HEK293T (cell line): ENCODE results near the gene TBC1D1.

Experiments
- ARNT ChIP-seq: fragments of 450-650 bp; IDR thresholded peaks from 2 replicates; pipeline ENCODE4 v1.6.1; 2017; ENCODE audit warnings: mild to moderate bottlenecking
- BHLHE40 ChIP-seq: fragments of 450-650 bp; IDR thresholded peaks from 2 replicates; pipeline ENCODE4 v1.6.1; 2016; ENCODE audit warnings: mild to moderate bottlenecking, moderate library complexity, borderline replicate concordance
- CTBP1 ChIP-seq: fragments of 450-650 bp; IDR thresholded peaks from 2 replicates; pipeline ENCODE4 v1.6.1; 2016; ENCODE audit warnings: borderline replicate concordance
- ELF4 ChIP-seq: fragments of 450-650 bp; IDR thresholded peaks from 2 replicates; pipeline ENCODE4 v1.6.1; 2017; ENCODE audit warnings: antibody characterized with exemption
- FOXK2 ChIP-seq: fragments of 450-650 bp; IDR thresholded peaks from 2 replicates; pipeline ENCODE4 v1.6.1; 2016; ENCODE audit warnings: mild to moderate bottlenecking
- FOXM1 ChIP-seq: fragments of 450-650 bp; IDR thresholded peaks from 2 replicates; pipeline ENCODE4 v1.6.1; 2017; ENCODE audit warnings: mild to moderate bottlenecking, borderline replicate concordance
- HDGF ChIP-seq: fragments of 450-650 bp; IDR thresholded peaks from 2 replicates; pipeline ENCODE4 v1.6.1; 2017; ENCODE audit warnings: antibody characterized with exemption, borderline replicate concordance
- L3MBTL2 ChIP-seq: fragments of 450-650 bp; conservative IDR thresholded peaks from 2 replicates; pipeline ENCODE4 v1.6.1; 2016; ENCODE audit warnings: mild to moderate bottlenecking
- NFRKB ChIP-seq: fragments of 450-650 bp; IDR thresholded peaks from 2 replicates; pipeline ENCODE4 v1.6.1; 2016; ENCODE audit warnings: mild to moderate bottlenecking, moderate library complexity
- SP1 ChIP-seq: fragments of 450-650 bp; IDR thresholded peaks from 2 replicates; pipeline ENCODE4 v1.6.1; 2017
- SUZ12 ChIP-seq: fragments of 450-650 bp; IDR thresholded peaks from 2 replicates; pipeline ENCODE4 v1.6.1; 2016; ENCODE audit warnings: mild to moderate bottlenecking

DNA sequence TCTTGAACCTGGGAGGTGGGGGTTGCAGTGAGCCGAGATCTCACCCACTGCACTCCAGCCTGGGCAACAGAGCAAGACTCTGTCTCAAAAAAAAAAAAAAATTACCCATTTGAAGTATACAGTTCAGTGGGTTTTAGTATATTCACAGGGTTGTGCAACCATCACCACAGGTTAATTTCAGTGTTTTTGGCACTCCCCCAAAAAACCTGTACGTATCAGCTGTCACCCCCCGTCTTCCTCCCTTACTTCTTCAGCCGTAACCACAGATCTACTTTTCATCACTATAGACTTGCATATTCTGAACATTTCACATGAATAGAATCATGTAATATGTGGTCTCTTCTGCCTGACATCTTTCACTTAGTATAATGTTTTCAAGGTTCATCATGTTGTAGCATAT, 57.7 kb downstream of the TBC1D1 start:
- TF ChIP-seq SUZ12, result no peak
- no peak for TF ChIP-seq SP1
- no peak for TF ChIP-seq FOXM1
- TF ChIP-seq FOXK2, result no peak
- no peak for TF ChIP-seq HDGF
- TF ChIP-seq CTBP1, result no peak
- TF ChIP-seq BHLHE40, result no peak
- no peak for TF ChIP-seq NFRKB
- TF ChIP-seq L3MBTL2, result no peak
- TF ChIP-seq ARNT, result no peak
- TF ChIP-seq ELF4, result no peak
